Measurements from ENCODE around the gene TGFBR2.

Gene TGFBR2

DNA sequence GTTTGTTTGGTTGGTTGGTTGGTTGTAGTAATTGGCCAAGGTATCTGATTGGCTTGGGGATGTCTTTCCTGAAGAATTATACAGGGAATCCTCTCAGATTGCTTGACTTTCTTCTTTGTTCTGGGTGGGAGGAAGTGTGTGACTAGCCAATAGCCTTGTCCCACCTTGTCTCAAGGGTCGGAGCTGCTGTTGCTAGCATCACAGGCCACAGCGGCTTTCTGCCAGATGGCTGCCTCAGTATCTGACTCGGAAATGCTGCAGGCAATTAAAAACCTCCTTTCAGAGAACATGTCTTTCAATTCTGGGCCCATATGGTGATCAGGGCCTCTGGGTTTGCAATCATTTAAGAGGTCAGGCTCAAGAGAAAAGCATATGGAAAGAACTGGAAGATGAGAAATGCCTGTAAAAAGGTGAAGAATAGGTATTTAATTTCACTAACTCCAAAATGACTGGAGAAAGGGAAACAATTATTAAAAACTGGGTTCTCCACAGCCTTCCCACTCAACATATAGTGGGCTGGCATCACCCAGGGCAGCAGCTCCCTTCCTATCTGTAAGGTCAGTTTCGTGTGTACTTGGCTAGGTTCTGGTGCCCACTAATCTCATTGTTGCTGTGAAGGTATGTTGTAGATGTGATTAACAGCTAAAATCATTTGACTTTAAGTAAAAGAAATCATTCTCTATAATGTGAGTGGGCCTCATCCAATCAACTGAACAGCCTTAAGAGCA is 32.4 kb downstream of the TGFBR2 start:
- no peak for FAIRE-seq

DNA sequence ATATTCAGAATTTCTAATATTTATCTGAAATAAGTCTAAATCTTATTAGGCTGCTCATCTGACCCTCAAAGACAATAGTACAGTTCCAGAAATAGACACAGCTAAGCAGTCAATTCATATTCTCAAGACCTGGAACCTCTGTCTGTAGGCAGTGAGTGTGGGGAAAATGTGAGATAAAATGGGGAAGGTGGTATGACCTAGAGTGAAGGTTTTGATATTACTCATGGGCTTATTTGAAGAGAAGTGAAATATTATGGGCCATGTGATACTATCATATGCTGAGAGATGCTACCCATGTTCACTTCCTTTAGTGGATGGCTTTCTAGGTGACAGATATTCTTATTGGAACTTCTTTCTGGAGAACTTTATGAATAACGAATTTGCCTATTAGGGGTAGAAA is 33.5 kb downstream of the TGFBR2 start:
- FAIRE-seq = no peak

DNA sequence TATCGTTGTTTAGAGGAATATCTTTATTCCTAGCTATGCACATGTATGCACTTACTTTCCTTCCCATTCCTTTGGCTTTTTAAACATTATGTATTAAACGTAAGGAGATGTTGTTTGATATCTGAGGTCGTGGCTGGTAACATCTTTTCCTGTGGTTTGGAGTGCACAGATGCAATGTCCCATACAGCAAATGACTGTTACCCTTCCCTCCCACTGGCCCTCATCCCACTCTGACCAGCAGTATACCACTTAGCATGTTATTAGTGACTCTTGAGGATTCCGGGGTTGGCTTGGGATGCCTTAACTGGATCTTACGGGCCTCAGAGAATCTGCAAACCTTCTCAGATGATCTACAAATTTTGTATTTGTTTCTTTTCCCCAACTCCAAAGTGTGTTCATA is 34.5 kb downstream of the TGFBR2 start:
- no peak for FAIRE-seq

DNA sequence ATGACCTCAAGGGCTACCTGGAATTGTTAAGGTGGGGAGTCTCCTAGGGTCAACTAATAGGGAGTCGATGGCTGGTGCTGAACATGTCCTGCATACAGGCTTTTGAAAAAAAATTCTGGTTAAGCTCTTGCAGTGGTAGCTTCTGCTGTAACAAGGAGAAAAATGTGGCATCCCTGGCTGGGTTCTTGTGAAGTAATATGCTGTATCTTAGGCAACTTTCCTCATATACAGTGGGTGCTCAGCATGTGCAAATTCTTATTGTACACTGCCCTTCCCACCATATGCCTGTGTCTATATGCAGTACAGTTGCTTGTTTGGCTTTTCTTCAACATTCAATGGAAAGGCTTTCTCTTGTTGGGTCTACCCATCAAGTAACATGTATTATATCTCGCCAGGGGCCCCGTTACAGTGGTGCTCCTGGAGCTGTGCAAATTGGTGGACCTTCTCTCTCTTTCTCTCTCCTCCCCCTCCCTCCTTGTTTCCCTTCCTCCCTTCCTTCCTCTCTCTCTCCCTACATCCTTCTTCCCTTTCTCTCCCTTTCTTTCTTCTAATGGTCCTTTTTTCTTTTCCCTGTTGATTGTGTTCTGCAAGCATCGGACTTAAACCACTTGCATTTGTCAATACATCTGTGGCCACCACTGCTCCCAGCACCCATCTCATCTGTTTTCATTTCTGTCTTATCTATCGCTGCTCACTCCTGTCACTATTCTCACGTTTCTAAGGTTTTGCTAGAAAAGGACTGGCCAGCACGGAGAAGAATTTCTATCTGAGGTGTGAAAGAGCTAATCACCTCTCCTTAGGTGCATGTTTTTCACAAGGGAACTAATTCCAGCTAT is 35.2 kb downstream of the TGFBR2 start:
- FAIRE-seq = no peak

DNA sequence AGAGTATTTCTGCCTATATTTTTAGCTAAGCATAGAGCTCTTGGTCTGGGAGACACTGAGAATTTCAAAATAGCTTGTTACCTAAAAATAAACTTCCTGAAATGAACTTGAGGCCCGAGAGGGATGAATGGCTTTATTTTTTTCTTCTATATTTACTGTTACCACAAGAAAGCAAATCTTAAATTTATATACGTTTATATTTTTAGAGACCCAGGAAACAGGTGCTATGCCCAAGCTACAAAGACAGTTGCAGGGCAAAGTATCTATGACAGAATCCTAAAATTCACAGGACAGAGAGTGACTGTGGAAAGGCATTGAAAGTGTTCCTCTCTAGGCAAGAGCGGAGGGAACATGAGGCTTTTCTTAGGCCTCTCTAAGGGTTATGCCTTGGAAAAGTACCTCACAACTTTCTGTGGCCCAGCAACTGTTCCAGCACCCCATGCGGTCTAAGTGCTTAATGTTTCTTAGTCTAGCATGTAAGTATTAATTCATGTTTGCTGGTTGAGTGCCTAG is 36.5 kb downstream of the TGFBR2 start:
- FAIRE-seq = no peak

DNA sequence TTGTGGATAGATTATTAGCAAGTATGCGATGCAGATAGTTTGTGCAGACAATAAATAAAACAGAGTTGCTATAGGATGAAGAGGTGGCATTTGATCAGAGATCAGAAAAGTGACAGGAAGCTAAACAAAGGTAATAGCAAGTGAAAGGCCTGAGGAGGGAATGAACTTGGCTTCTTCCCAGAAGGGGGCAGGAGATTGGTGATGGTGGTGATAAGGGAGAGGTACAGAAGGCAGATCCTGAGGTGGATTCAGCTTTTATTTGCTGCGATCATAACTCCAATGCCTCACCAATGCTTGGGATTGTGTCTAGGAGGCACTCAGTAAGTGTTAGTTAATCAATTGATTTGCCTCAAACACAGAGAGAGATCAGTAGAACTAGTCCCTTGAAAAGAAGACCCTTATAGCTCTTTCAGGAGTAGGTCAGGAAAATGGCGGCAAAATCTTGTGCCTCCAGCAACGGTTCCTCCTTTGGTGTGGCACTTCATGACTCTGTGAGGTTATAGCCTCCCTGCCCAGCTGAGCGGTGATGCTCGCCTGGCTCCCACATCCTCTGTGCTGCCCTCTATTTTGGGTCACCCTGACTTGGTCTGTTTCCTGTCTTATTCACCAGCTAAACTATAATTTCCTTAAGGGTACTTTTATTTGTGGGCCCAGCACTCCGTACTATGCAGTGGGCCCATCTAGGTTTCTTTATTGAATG is 37.5 kb downstream of the TGFBR2 start:
- FAIRE-seq = no peak

DNA sequence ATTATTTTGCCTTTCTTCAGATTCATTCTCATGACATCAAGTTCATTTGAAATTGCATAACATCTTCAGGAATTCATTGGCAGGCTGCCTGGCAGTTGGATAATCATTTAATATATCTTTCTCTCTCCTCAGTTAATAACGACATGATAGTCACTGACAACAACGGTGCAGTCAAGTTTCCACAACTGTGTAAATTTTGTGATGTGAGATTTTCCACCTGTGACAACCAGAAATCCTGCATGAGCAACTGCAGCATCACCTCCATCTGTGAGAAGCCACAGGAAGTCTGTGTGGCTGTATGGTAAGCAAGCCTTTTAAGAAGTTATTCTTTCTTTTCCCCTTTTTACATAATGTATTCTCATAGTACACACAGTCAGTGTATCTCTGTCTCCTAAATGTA is 38.2 kb downstream of the TGFBR2 start:
- no peak for FAIRE-seq

DNA sequence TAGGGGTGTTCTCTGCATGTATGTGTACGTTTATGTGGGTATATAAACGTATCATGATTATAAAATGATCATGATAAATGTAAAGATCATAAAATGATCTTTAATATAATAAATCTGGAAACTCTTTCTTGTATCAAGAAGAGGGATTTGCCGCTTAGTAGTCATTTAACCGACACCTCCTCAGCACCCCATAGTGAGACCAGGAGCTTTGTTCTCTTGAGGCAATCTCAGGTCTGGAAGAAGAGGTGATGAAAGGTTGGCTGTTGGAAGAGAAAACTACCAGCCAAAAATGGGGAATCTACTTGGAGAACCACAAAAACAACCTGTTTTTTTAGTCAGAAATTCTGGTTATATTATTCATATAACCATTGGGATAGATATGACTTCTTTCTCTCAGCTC is 38.7 kb downstream of the TGFBR2 start:
- FAIRE-seq = no peak

DNA sequence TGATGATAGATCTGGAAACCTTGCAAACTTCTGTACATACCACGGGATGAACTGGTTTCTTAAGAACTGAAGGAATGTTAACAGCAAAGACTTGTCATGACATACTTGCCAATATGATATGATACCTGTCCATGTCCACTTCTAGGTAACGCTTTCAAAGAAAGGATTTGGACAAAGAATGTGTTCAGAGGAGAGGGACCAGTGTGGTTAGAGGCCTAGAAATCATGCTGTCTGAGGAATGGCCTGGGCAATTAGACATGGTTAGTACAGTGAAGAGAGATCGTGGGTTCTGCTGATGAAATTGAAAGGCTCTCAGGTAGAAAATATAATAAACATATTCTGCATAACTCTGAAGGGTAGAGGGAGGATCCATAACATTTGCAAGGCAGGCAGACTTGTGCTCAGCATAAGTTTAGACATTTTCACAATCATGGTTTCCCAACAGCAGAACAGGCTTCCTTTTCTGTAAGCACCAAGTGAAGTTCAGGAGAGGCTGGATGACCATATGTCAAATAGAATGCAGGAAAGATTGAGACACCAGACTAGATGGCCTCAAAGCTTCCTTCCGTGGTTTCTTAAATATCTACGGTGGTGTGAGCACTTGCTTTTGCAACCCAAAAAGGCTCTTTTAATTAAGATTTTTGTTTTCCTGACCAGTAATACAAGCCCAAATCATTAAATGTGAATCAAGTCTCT is 39.9 kb downstream of the TGFBR2 start:
- FAIRE-seq = no peak

DNA sequence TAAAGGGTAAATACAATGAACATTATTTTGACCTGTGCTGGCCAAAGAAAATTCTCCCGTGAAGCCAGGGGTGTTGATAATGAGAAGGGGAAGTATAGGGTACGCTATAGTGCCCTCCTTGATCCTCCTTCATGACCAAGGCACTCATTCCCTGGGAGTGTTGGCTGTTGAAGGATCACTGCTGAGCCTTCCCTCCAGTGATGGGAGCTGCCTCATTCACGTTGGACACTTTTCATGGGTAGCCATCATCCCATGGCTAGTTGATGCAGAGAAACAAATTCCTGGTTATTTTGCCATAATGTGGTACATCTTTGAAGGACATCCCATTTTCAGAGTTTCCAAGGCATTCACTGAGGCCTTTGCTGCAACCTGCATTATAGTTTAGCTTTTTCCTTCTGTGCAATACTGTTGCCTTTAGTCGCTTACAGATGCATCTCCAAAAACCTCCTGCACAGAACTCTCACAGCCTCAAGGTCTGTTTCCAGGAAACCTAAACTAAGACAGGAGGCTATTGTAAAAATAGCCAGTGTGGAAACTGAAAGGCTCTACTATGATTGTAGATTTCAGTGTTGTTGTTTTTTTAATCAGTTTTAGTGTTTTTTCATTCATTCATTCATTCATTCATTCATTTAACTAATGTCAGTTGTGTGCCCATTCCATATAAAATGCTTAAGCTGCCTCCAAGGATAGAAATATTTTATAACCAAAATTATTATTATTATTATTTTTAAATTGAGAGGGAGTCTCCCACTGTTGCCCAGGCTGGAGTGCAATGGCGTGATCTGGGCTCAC is 40.8 kb downstream of the TGFBR2 start:
- no peak for FAIRE-seq

DNA sequence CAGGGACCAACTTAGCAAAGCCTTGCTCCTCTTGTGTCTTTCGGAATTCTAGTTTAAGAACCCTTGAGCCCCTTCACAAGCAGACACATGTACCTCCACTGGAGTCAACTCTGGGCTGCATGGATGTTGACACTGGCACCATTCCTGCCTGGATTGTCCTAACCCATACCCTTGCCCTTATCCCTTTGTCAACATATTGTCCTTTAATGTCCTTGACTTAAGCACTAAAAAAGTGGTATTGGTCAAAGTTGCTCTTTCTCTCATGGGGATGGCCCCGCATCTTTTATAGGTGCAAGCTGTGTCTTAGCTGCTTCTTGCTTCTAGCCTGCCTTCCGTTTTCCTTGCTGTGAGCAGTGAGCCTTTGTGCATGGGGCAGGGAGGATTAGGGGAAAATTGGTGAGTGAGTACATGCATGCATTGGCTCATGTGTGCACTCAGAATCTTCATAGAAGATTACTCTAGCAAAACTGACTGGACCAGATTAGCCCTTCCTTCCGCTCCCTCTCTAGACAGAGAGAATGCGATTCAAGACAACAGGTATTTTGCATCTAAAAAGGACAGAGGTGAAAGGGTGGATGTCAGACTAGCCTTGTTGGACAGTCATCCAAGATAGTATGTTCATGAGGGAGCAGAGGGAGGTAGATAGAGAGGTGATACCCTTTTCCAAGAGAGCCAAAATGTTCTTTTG is 42.4 kb downstream of the TGFBR2 start:
- FAIRE-seq = no peak

DNA sequence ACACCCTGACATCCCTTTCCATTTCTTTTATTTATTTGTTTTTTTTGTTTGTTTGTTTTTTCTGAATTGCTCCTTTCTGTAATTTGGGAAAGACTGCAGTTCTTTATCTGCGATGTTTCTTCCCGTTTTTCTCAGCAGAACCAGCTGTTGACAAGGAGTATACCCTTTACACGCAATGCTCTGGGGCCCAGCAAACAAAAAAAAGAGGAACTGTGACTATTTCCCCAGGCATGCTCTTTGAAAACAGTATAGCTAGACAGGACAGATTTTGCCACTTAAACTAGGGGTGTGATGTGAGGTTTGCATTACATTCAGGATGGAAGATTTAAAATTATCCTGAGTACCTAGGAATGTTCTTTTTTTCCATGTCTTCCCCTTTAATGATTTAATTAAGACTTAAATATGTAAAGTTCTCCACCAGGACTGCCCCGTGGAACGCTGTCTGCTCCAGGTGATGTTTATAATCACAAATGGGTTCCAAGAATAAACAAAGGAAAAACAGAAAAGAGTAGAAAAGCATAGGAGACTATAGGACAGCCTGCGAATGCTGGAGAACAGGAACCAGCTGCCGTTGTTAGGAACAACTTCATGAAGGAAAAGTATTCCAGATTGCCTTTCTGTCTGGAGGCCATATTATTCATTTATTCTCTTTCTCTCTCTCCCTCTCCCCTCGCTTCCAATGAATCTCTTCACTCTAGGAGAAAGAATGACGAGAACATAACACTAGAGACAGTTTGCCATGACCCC is 43.3 kb downstream of the TGFBR2 start:
- no peak for FAIRE-seq

DNA sequence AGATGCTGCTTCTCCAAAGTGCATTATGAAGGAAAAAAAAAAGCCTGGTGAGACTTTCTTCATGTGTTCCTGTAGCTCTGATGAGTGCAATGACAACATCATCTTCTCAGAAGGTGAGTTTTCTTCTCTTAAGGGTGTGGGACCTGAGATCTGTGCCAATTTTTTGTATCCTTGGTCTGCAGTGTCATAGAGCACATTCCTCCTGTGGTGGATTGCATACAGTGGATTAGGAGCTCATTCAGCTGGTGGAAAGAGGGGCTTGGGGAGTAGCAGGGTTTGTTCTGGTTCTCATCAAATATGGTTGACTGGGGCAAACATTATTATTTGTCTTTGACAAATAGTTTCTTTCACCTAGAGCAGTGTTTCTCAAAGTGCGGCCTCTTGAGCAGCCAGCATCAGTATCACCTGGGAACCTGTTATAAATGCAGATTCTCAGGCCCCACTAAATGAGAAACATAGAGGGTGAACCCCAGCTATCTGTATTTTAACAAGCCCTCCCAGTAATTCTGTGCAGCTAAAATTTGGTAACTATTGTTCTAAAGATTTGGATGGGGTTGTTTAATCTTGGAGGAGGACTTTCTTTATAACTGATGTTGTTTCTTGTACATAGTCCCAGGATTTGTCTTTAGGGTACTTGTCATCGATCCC is 44.1 kb downstream of the TGFBR2 start:
- FAIRE-seq = no peak

DNA sequence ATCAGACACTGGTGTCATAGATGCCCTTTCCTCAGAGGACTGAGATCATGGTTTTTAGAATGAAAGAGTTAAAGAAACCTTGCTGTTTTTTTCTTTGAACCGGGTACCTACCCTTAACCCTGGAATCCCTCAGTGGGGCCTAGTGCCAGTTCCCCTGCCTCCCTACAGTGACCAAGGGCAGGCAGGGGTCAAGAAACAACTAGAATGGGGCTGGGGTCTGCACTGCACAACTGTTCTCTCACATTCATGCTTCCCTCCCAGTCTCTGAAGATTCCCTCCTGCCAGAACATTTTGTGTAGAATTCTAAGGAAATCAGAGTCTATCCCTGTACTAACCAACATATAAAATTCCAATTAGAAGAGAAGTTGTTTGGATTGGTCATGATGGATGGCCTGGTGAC is 47.9 kb downstream of the TGFBR2 start:
- FAIRE-seq = no peak

DNA sequence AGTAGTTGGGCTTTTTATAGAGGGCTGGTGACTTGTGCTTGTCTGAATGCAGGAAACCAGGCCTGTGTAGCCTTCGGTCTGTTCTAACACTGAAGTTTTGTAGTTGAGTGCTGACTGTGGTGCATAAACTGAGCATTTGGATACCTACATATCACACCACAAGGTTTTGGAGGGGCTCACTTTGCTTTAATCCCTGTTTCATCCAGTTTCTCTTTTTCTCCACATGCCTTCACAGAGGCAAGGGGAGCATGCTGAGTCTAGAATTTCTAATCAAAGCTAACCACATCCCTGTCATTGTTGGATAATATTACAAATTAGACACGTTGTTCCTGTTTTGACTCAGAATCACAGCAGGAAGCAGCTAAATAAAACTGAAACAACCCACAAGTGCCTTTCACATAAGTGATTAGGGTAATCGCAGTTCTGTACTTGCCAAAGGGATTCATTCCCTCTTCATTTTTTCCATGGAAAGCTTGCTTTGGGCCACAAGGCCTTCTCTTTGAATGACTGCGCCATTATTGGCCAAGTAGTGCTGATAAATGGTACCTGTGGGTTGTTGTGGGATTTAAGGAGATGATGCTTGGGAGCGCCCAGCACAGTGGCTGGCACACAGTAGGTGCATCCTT is 48.9 kb downstream of the TGFBR2 start:
- FAIRE-seq = no peak

DNA sequence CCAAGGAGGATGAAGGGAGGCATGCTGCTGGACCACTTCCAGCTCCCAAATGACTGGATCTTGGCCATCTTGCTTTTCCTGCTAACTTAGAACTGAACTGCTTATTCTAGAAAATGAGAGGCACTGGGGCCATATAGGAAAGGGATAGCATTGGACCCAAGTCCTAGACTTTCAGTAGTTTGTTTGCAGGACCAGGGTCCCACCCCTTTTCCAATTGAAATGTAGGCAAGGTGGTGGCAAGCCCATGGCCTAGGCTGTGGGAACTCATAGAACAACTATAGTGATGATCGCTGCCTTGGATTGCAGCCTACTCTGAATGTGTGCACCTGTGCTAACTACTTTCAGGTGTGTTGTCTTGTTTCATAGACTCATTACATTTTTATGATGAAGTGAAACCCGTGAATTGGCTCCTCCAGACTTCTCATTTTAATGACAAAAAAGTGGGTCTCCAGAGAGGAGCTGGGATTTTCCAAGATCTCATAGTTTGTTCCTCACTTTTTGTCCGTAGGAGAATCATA is 50.3 kb downstream of the TGFBR2 start:
- no peak for FAIRE-seq

DNA sequence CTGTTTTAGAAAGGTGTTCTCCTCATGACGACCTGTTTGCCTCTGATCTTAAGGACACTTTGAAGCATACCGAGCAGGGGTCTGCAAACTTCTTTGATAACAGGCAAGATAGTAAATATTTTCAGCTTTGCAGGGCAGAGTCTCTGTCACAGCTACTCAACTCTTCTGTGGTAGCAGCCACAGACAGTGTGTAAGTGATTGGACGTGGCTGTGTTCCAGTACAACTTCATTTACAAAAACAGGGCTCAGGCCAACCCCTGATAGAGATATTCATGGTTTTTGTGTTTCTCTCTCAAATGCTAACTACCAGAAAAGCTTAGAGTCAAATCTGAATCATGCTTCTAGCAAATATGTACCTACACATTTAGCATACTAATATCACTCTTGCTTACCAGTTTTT is 51.5 kb downstream of the TGFBR2 start:
- no peak for FAIRE-seq

DNA sequence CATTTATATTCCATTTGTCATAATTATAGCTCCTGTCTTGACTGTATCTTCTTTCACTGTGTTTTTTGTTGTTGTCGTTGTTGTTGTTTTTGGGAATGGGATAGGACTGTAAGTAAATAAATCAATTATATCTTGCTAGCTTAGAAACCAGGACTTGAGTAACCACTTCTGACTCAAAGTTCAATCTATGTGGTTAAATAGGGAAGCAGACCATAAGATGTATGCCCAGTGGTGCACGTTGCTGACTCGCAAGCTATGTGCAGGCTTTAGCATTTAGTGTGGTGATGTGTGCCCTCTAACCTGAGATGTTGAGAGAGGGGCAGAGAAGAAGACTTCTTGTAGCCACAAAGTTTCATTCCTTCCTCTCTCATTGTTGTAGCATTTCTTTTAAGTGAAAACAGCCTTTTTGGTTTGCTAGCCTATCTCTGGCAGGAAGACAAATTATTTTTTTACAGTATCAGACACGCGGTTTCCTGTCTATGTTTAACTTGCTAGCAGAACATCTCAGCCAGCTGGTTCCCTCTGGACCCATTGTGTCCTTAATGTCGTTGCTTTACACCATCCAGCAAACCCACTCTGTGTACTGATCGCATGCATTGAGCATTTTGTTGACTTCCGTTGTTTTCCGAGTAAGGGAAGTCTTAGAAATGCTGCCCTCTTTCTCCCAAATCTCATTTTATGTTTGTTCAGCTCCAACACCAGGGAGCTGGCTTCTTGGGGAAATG is 52.1 kb downstream of the TGFBR2 start:
- no peak for FAIRE-seq
